Measurements from ENCODE around the gene CASZ1. TPM values are rescaled to one million over a fixed set of nuclear protein-coding genes. Genes with fewer than 3 reads are reported as not detected.

Gene CASZ1
- total RNA-seq, 1 experiment from 2014 or later, result 3.9 TPM

DNA sequence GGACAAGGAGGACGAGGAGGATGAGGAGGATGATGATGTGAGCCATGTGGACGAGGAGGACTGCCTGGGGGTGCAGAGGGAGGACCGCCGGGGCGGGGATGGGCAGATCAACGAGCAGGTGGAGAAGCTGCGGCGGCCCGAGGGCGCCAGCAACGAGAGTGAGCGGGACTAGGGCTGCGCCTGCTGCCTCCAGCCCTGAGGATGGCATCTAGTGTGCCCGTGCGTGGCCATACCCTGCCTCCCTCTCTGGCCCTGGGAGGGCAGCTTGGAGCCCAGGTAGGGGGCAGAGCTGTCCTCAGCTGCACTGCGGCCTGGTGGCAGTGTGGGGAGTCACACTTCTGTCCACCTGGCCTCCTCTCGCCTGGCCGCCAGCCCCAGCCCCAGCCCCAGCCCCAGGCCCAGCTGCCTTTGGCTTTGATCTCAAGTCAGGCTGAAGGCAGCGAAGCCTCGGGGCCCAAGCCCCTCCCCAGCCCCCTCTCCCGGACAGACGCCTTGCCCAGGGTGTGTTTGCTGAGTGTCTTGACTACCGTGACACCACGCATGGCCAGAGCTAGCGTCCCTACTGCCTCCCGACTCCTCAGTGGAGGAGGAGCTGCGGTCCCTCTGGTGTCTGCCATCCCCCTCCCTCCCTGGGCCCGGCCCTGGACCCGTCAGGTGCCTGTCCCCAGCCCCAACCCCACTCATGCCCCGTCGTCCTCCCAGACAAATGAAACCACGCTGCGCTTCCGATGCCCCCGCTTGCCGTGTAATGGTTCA lies 166.5 kb downstream of the CASZ1 start:
- Histone ChIP-seq H3K4ac (ENCODE audit: low read depth, low read length) (no peak overlapping the region), H2AK5ac (ENCODE audit: insufficient read length, low read length) (no peak overlapping the region), H4K8ac (replicated peaks; ENCODE audit: insufficient read length, low read depth, low read length) (no peak overlapping the region), H2BK20ac (ENCODE audit: low read depth, low read length, poor library complexity, severe bottlenecking) (no peak overlapping the region), H3K27ac (ENCODE audit: insufficient read length, low read depth, low read length) (no peak overlapping the region), H3K14ac (ENCODE audit: insufficient read depth, low read length) (no peak overlapping the region; the same call in 1 of the 2 replicates), H2BK120ac (ENCODE audit: low read depth, low read length, poor library complexity, severe bottlenecking) (no peak overlapping the region), H2BK12ac (ENCODE audit: insufficient read length, low read depth, low read length) (no peak overlapping the region), H2BK15ac (ENCODE audit: low read depth, low read length) (no peak overlapping the region), H3T11ph (ENCODE audit: low read length) (no peak overlapping the region), H3K27me3 (ENCODE audit: insufficient read depth, low read length) (no peaks in the 10 kb centered on the region), H3K4me1 (ENCODE audit: insufficient read depth, low read length) (no peaks in the 10 kb centered on the region; the same call in 1 of the 2 replicates), H2BK5ac (ENCODE audit: insufficient read length, low read length) (no peak overlapping the region), H4K5ac (ENCODE audit: insufficient read length, low read depth, low read length) (no peak overlapping the region), H2AFZ (ENCODE audit: low read length) (no peak overlapping the region), H3K23me2 (ENCODE audit: insufficient read length, low read depth, low read length, poor library complexity, severe bottlenecking) (no peaks in the 10 kb centered on the region), H3K79me2 (ENCODE audit: insufficient read depth, low read length) (no peaks in the 10 kb centered on the region), H3K9ac (ENCODE audit: extremely low read depth, insufficient read length, low read length) (no peak overlapping the region), H3K18ac (ENCODE audit: insufficient read length, low read depth, low read length) (no peak overlapping the region), H3K56ac (ENCODE audit: insufficient read length, low read depth, low read length) (no peak overlapping the region), H3K9me3 (ENCODE audit: control insufficient read depth, low read depth, low read length) (no peaks in the 10 kb centered on the region), H4K20me1 (ENCODE audit: control insufficient read depth, insufficient read depth, insufficient read length) (no peaks in the 10 kb centered on the region), H3K79me1 (ENCODE audit: insufficient read depth, low read depth, low read length, poor library complexity, severe bottlenecking) (no peaks in the 10 kb centered on the region), H3K4me2 (ENCODE audit: insufficient read depth, insufficient read length, low read length) (no peak overlapping the region), H3K23ac (ENCODE audit: insufficient read length, low read depth, low read length) (no peak overlapping the region), H4K91ac (ENCODE audit: insufficient read length, low read depth, low read length) (no peak overlapping the region)
- Mint-ChIP-seq H3K9me3 (no peaks in the 10 kb centered on the region), H3K27me3 (ENCODE audit: low read depth) (no peaks in the 10 kb centered on the region), H3K4me1 (peaks cover 24 to 37% of the 10 kb centered on the region in 2 experiments), H3K36me3 (ENCODE audit: insufficient read depth in 1 of 3, low read depth in 3 of 3) (peaks cover 3 to 6% (median 5%) of the 10 kb centered on the region in 3 experiments; a peak in 3 of 7 replicates), H3K4me3 (no peak overlapping the region), H3K27ac (peak overlapping the region in 2 of 3 experiments; percentile 59 to 85; a peak in 1 of 7 replicates)
- WGBS (ENCODE audit: extremely low coverage, insufficient read length, low lambda C conversion rate), result no CpG with 5 or more reads among the region's 36 CpGs
- DNase-seq, result no peak
- TF ChIP-seq, protein P1, sequence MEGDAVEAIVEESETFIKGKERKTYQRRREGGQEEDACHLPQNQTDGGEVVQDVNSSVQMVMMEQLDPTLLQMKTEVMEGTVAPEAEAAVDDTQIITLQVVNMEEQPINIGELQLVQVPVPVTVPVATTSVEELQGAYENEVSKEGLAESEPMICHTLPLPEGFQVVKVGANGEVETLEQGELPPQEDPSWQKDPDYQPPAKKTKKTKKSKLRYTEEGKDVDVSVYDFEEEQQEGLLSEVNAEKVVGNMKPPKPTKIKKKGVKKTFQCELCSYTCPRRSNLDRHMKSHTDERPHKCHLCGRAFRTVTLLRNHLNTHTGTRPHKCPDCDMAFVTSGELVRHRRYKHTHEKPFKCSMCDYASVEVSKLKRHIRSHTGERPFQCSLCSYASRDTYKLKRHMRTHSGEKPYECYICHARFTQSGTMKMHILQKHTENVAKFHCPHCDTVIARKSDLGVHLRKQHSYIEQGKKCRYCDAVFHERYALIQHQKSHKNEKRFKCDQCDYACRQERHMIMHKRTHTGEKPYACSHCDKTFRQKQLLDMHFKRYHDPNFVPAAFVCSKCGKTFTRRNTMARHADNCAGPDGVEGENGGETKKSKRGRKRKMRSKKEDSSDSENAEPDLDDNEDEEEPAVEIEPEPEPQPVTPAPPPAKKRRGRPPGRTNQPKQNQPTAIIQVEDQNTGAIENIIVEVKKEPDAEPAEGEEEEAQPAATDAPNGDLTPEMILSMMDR (conservative IDR thresholded peaks at IDR 0.05), result peak; percentile 38

Data from H9 (cell line).